Naive B cell (primary cell): ENCODE measurements around the gene EMILIN2. TPM values are rescaled to one million over a fixed set of nuclear protein-coding genes. Genes with fewer than 3 reads are reported as not detected.
"Not testable (repeated sequence)": the region's sequence is repeated elsewhere in the genome, so short reads cannot be mapped to it uniquely, and the experiment has no call there.

Experiments
- ATAC-seq, 2 donors: fragments of 150-1000 bp; cut with Tn5 transposase; 2 replicates each; pipeline ENCODE4 v1.10.0; 2021; ENCODE audit warnings: low read depth in 2 of 2, mild to moderate bottlenecking in 2 of 2, moderate library complexity in 2 of 2
- DNase-seq: peaks from one replicate; pipeline ENCODE4 v3.0.0; 2022
- H3K27ac Mint-ChIP-seq, 6 donors: one replicate each; pipeline ENCODE4 v1.8.0; 2020 to 2022; ENCODE audit warnings: mild to moderate bottlenecking in 6 of 6, mixed read lengths in 6 of 6, moderate library complexity in 5 of 6, inconsistent platforms in 2 of 6
- H3K27me3 Mint-ChIP-seq, 3 donors: one replicate each; pipeline ENCODE4 v1.8.0; 2021 to 2022; ENCODE audit warnings: mixed read lengths in 3 of 3, mild to moderate bottlenecking in 1 of 3
- H3K36me3 Mint-ChIP-seq, 2 donors: one replicate each; pipeline ENCODE4 v1.8.0; 2020 to 2022; ENCODE audit warnings: mixed read lengths in 2 of 2, inconsistent platforms in 1 of 2, mild to moderate bottlenecking in 1 of 2
- H3K4me1 Mint-ChIP-seq, 3 donors: one replicate each; pipeline ENCODE4 v1.8.0; 2020 to 2022; ENCODE audit warnings: mixed read lengths in 3 of 3, inconsistent platforms in 1 of 3, mild to moderate bottlenecking in 1 of 3, moderate library complexity in 1 of 3
- H3K4me3 Mint-ChIP-seq, 8 donors: one replicate each; pipeline ENCODE4 v1.8.0; 2020 to 2022; ENCODE audit warnings: mild to moderate bottlenecking in 8 of 8, mixed read lengths in 8 of 8, moderate library complexity in 8 of 8, inconsistent platforms in 2 of 8
- H3K9me3 Mint-ChIP-seq, 7 donors: one replicate each; pipeline ENCODE4 v1.8.0; 2020 to 2022; ENCODE audit warnings: mixed read lengths in 7 of 7, mild to moderate bottlenecking in 5 of 7, inconsistent platforms in 2 of 7, moderate library complexity in 1 of 7
- polyA plus RNA-seq, 6 donors: library from polyadenylated mRNA; unstranded; fragments of 300-500 nt; fragmentation: Illumina TruSeq; gene quantifications; one replicate each; pipeline ENCODE4 v1.2.3, GENCODE V29; 2021; ENCODE audit warnings: low read depth in 6 of 6

The EMILIN2 gene
- polyA plus RNA-seq, 6 donors from 2014 or later = 1.2 to 2.2 (median 1.5) TPM; not detected in 1

GRCh38 chr18:2863997-2864396, 17.2 kb downstream of the EMILIN2 start:
- H3K4me3 Mint-ChIP-seq, ATAC-seq, DNase-seq, H3K4me1 Mint-ChIP-seq, H3K27me3 Mint-ChIP-seq, H3K27ac Mint-ChIP-seq: not testable (repeated sequence)
- H3K9me3 Mint-ChIP-seq = peaks cover 0 to 37% (median 19%) of the 10 kb centered on the region in 7 donors
- H3K36me3 Mint-ChIP-seq = peaks cover 5 to 14% of the 10 kb centered on the region in 2 donors

DNA sequence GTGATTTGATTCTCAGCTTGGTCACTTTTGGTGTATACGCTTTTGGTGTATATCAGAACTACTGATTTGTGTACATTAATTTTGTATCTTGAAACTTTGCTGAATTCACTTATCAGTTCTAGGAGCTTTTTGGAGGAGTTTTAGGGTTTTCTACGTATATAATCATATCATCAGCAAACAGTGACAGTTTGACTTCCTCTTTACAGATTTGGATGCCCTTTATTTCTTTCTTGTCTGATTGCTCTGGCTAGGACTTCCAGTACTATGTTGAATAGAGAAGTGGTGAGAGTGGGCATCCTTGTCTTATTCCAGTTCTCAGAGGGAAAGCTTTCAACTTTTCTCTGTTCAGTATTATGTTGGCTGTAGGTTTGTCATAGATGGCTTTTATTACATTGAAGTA, 19.7 kb downstream of the EMILIN2 start:
- peaks cover 0 to 23% (median 9%) of the 10 kb centered on the region in 7 donors for H3K9me3 Mint-ChIP-seq
- not testable (repeated sequence) for H3K4me3 Mint-ChIP-seq, DNase-seq, H3K4me1 Mint-ChIP-seq, ATAC-seq
- H3K27ac Mint-ChIP-seq = peak overlapping the region in 1 of 6 donors; percentile 35
- H3K36me3 Mint-ChIP-seq = peaks cover 5 to 14% of the 10 kb centered on the region in 2 donors
- H3K27me3 Mint-ChIP-seq = peaks cover 0 to 20% (median 5%) of the 10 kb centered on the region in 3 donors

GRCh38 chr18:2869207-2869606, 22.4 kb downstream of the EMILIN2 start:
- peaks cover 0 to 20% (median 5%) of the 10 kb centered on the region in 3 donors for H3K27me3 Mint-ChIP-seq
- peaks cover 0 to 3% (median 2%) of the 10 kb centered on the region in 3 donors for H3K4me1 Mint-ChIP-seq
- H3K27ac Mint-ChIP-seq = peak overlapping the region in 1 of 6 donors; percentile 81
- no peak overlapping the region for H3K4me3 Mint-ChIP-seq
- DNase-seq = no peak
- H3K36me3 Mint-ChIP-seq = peaks cover 5 to 14% of the 10 kb centered on the region in 2 donors
- ATAC-seq = no peak
- peaks cover 0 to 23% (median 8%) of the 10 kb centered on the region in 7 donors for H3K9me3 Mint-ChIP-seq

- Mint-ChIP-seq H3K27me3 (peaks cover 0 to 16% (median 5%) of the 10 kb centered on the region in 3 donors), H3K36me3 (peaks cover 3 to 4% of the 10 kb centered on the region in 2 donors), H3K27ac (no peak overlapping the region), H3K4me3 (no peak overlapping the region), H3K9me3 (peaks cover 0 to 10% (median 6%) of the 10 kb centered on the region in 7 donors), H3K4me1 (no peaks in the 10 kb centered on the region)
- ATAC-seq (no peak), DNase-seq (no peak)
These were observed 24.4 kb downstream of the EMILIN2 start for GRCh38 chr18:2871111-2871720.

DNA sequence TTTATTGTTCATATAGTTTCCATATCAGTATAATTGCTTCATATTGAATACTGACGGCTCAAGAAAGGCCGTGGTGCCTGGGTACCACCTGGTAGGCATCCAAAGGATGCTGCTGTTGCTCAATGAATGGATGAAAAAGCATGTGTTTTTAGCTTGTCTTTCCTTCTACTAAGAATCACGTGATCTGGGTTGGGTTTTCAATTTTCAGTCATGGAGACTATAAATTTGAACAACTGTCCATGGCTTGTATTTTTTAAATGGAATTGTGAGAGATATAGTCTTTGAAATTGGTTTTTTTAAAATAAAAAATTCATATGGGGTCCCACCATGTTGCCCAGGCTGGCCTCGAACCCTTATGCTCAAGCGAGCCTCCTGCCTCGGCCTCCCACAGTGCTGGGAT, 25.3 kb downstream of the EMILIN2 start:
- Mint-ChIP-seq H3K36me3 (no peaks in the 10 kb centered on the region), H3K27me3 (peaks cover 0 to 13% (median 4%) of the 10 kb centered on the region in 3 donors), H3K27ac (no peak overlapping the region), H3K4me1 (no peaks in the 10 kb centered on the region), H3K4me3 (no peak overlapping the region), H3K9me3 (peaks cover 0 to 4% (median 0%) of the 10 kb centered on the region in 7 donors)
- DNase-seq = no peak
- ATAC-seq = no peak

DNA sequence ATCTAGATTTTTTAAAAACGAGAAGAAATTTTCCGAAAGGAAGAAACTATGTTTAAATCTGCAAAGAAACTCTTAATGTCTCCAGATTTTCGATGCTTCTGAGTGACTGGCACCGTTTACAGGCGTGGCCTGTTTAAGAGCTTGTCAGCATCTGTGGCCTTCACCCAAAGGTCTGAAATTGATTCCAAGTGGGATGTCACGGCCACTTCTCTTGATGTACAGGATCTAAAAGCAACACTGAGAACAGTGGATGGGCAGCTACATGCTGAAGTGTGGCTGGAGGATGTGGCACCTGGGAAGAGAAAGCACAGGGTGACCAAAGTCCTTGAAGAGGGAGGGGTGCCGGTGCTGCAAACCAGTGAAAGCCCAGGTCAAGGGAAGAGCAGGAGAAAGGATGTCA, 28.0 kb downstream of the EMILIN2 start:
- Mint-ChIP-seq H3K36me3 (no peaks in the 10 kb centered on the region), H3K4me3 (no peak overlapping the region), H3K4me1 (no peaks in the 10 kb centered on the region), H3K27me3 (peaks cover 0 to 12% (median 4%) of the 10 kb centered on the region in 3 donors), H3K9me3 (no peaks in the 10 kb centered on the region), H3K27ac (peak overlapping the region in 1 of 6 donors; percentile 50)
- ATAC-seq = no peak
- no peak for DNase-seq

GRCh38 chr18:2878656-2879330, 32.0 kb downstream of the EMILIN2 start:
- ATAC-seq (no peak), DNase-seq (no peak)
- Mint-ChIP-seq H3K36me3 (no peaks in the 10 kb centered on the region), H3K27ac (peak overlapping the region in 1 of 6 donors; percentile 25), H3K27me3 (peaks cover 0 to 8% (median 4%) of the 10 kb centered on the region in 3 donors), H3K9me3 (no peaks in the 10 kb centered on the region), H3K4me1 (peaks cover 11 to 16% (median 12%) of the 10 kb centered on the region in 3 donors), H3K4me3 (no peak overlapping the region)

GRCh38 chr18:2879889-2880288, 33.1 kb downstream of the EMILIN2 start:
- no peak overlapping the region for H3K27ac Mint-ChIP-seq
- H3K4me3 Mint-ChIP-seq = no peak overlapping the region
- DNase-seq (no peak), ATAC-seq (no peak)
- H3K4me1 Mint-ChIP-seq = peaks cover 12 to 16% (median 12%) of the 10 kb centered on the region in 3 donors
- H3K27me3 Mint-ChIP-seq = peaks cover 0 to 8% (median 4%) of the 10 kb centered on the region in 3 donors
- no peaks in the 10 kb centered on the region for H3K36me3 Mint-ChIP-seq
- H3K9me3 Mint-ChIP-seq = no peaks in the 10 kb centered on the region

- Mint-ChIP-seq H3K36me3 (no peaks in the 10 kb centered on the region), H3K27me3 (peaks cover 0 to 8% (median 4%) of the 10 kb centered on the region in 3 donors), H3K27ac (no peak overlapping the region), H3K4me3 (no peak overlapping the region), H3K4me1 (peaks cover 12 to 16% (median 12%) of the 10 kb centered on the region in 3 donors), H3K9me3 (no peaks in the 10 kb centered on the region)
- no peak for ATAC-seq
- no peak for DNase-seq
These were observed 33.7 kb downstream of the EMILIN2 start for GRCh38 chr18:2880473-2880872.

- DNase-seq = no peak
- Mint-ChIP-seq H3K27ac (peak overlapping the region in 1 of 6 donors; percentile 70), H3K4me3 (no peak overlapping the region), H3K9me3 (peaks cover 0 to 4% (median 0%) of the 10 kb centered on the region in 7 donors), H3K4me1 (peaks cover 12 to 16% (median 12%) of the 10 kb centered on the region in 3 donors), H3K36me3 (peaks cover under 1 to 2% of the 10 kb centered on the region in 2 donors), H3K27me3 (peaks cover 0 to 8% (median 5%) of the 10 kb centered on the region in 3 donors)
- ATAC-seq = peak in 1 of 2 donors; percentile 46
These were observed 34.5 kb downstream of the EMILIN2 start for GRCh38 chr18:2881088-2881839.

GRCh38 chr18:2881840-2882195, 35.0 kb downstream of the EMILIN2 start:
- peaks cover 6 to 8% of the 10 kb centered on the region in 2 donors for H3K36me3 Mint-ChIP-seq
- DNase-seq = no peak
- H3K4me1 Mint-ChIP-seq = peaks cover 12 to 16% (median 12%) of the 10 kb centered on the region in 3 donors
- peaks cover 0 to 10% (median 10%) of the 10 kb centered on the region in 3 donors for H3K27me3 Mint-ChIP-seq
- H3K9me3 Mint-ChIP-seq = peaks cover 2 to 9% (median 5%) of the 10 kb centered on the region in 7 donors
- ATAC-seq = no peak
- H3K27ac Mint-ChIP-seq = no peak overlapping the region
- H3K4me3 Mint-ChIP-seq = no peak overlapping the region

- H3K4me1 Mint-ChIP-seq = peaks cover 12 to 16% (median 12%) of the 10 kb centered on the region in 3 donors
- H3K9me3 Mint-ChIP-seq = peaks cover 2 to 11% (median 7%) of the 10 kb centered on the region in 7 donors
- ATAC-seq = no peak
These were observed 35.4 kb downstream of the EMILIN2 start for GRCh38 chr18:2882201-2882600.

GRCh38 chr18:2883076-2883735, 36.4 kb downstream of the EMILIN2 start:
- peak overlapping the region in 3 of 6 donors; percentile 65 to 77 (median 76) for H3K27ac Mint-ChIP-seq
- H3K4me1 Mint-ChIP-seq = peaks cover 12 to 16% (median 12%) of the 10 kb centered on the region in 3 donors
- DNase-seq = no peak
- H3K9me3 Mint-ChIP-seq = peaks cover 5 to 15% (median 8%) of the 10 kb centered on the region in 7 donors
- ATAC-seq = peak; percentile 43 to 46
- peaks cover 12 to 18% of the 10 kb centered on the region in 2 donors for H3K36me3 Mint-ChIP-seq
- peaks cover 0 to 18% (median 13%) of the 10 kb centered on the region in 3 donors for H3K27me3 Mint-ChIP-seq
- H3K4me3 Mint-ChIP-seq = peak overlapping the region in 4 of 8 donors; percentile 24 to 64 (median 54)

More at GRCh38 chr18:2882201-2882600, 35.4 kb downstream of the EMILIN2 start:
- Mint-ChIP-seq H3K4me3 (no peak overlapping the region), H3K36me3 (peaks cover 7 to 12% of the 10 kb centered on the region in 2 donors), H3K27me3 (peaks cover 0 to 13% (median 10%) of the 10 kb centered on the region in 3 donors), H3K27ac (no peak overlapping the region)
- no peak for DNase-seq
